GM12801 (cell line): ENCODE measurements around the gene SLC13A3.

Experiments
- TF ChIP-seq, protein P1 (sequence below): IDR thresholded peaks from one replicate; pipeline ENCODE4 v1.5.1; 2011; ENCODE audit warnings: control low read depth; ENCODE audit not compliant: insufficient read length; ENCODE audit errors: extremely low read depth

SLC13A3 gene

DNA sequence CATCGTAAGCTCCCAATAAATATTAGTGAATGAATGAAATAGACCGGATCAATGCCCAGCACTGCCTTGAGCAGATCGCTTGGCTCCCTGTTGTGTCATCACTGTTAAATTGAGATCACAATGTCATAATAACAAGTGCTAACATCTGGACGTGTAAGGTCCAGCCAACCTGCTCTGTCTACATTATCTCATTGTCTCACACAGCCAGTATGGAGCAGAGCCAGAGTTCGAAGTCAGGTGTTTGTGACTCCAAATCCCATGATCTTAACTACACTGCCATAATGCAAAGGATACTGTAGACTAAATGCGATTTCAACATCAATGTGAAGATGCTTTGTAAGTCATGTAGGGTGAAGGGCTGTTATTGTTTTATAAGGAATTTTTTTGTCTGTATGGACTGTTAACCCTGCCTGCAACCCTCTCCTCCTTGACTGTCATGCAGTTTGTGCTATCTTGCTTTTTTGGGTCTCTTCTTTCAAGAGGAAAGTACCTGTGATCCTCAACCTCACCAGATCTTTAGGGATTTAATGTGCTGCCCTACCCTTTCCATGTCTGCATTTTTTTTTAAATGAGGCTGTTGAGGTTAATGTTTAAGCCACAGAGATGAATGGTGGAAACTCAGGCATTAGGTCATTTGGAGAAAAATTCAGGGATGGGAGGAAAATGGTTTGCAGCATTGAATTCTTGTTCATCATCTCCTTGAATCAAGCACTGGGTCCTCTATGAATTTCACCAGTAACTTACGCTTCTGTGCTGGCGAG is 51.9 kb downstream of the SLC13A3 start:
- TF ChIP-seq, protein P1, sequence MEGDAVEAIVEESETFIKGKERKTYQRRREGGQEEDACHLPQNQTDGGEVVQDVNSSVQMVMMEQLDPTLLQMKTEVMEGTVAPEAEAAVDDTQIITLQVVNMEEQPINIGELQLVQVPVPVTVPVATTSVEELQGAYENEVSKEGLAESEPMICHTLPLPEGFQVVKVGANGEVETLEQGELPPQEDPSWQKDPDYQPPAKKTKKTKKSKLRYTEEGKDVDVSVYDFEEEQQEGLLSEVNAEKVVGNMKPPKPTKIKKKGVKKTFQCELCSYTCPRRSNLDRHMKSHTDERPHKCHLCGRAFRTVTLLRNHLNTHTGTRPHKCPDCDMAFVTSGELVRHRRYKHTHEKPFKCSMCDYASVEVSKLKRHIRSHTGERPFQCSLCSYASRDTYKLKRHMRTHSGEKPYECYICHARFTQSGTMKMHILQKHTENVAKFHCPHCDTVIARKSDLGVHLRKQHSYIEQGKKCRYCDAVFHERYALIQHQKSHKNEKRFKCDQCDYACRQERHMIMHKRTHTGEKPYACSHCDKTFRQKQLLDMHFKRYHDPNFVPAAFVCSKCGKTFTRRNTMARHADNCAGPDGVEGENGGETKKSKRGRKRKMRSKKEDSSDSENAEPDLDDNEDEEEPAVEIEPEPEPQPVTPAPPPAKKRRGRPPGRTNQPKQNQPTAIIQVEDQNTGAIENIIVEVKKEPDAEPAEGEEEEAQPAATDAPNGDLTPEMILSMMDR: no peak

DNA sequence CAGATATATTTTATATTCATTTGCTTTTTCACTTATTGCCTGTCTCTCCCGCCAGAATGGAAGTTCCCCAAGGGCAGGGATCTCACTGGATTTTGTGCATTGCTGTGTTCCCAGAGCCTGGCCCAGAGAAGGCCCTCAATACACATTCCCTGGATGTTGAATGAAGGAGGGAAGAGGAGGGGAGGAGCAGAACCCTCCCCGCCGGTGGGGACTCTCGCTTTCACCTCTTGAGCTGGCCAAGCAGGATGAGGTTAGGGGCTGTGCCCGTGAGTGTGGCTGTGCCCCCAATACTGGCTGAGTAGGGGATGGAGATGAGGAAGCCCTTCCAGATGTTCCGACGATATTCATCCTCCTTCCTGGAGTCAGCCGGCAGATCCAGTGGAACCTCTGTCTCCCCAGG is 55.3 kb downstream of the SLC13A3 start:
- TF ChIP-seq, protein P1: no peak

DNA sequence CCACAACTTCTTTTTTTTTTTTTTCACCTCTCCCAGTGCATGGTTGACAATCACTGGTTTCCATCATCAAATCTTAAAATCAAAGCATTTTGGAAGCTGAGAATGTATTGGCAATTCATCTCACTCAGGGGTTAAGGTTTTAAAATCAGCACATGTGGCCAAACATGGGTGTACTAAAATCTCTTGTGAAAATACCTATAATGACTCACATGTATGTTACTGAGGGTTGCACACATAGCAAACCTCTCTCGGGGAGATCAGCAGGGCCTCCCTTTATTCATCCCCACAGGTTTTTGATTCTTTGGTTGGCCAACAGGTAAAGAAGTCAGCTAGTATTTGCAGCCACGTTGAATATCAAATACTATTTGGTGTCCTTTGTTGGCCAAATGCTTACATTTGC is 56.5 kb downstream of the SLC13A3 start:
- TF ChIP-seq, protein P1: no peak

DNA sequence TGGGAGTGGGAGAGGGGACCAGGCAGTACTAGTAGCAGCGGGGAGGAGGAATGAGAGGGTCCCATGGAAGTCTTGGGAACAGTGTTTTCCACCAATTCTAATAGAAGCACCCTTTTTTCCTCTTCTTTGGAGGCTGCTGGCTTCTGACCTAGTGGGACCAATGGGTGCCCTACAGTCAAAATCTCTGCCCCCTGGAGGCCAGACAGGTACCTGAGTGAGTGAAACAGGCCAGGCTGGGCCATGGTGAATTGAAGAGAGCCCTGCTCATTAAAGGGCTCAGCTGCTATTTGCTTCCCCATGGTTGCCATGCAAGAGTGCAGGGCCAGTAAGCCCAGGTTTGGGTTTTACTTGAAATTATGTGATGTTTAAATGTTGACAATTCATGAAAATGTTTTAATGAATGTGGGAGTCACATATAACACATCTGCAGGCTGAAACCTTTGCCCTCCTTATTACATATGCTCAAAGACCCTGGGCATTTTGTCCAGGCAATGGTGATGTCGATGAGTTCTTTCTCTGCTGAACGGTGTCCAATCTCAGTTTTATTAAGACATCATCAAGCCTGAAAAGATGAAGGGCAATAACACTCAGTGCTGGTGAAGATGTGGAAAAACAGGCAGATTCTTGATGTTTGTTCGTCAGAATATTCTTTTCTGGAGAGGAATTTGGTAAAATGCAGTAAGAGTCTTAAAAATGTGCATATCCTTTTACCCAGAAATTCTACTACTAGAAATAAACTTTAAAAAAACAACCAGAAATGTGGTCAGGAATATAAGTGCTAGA is 58.5 kb downstream of the SLC13A3 start:
- TF ChIP-seq, protein P1: no peak

GRCh38 chr20:46590443-46590842 is 60.8 kb downstream of the SLC13A3 start:
- TF ChIP-seq, protein P1: no peak

GRCh38 chr20:46588532-46589511 is 62.4 kb downstream of the SLC13A3 start:
- TF ChIP-seq, protein P1: no peak

DNA sequence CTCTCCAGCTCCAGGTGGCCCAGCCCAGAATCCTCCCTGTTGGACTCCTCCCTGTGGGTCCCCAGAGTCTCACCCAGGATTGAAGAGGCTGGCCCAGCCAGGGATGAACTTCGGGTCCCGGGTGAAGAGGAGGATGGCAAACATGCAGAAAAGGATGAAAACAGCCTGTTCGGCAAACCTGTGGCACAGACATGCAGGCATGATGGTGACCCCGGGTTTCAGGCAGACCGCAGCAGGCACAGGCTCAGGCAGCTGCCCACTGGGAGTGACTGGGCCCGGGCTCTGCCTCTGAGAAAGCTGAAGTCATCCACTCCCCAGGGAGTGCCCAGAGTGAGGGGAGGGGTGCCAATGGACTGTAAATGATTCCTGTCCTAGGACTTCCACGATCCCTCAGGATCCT is 63.3 kb downstream of the SLC13A3 start:
- TF ChIP-seq, protein P1: no peak
